Activated gamma-delta T cell (primary cell): ENCODE results near the gene PLAU.
"Not testable (repeated sequence)": the region's sequence is repeated elsewhere in the genome, so short reads cannot be mapped to it uniquely, and the experiment has no call there.

Source experiments
- DNase-seq: peaks from one replicate; lab custom pipeline; 2025; lab: John Stamatoyannopoulos, UW

PLAU gene

GRCh38 chr10:73950155-73950948 lies 39.4 kb downstream of the PLAU start:
- no peak for DNase-seq

- DNase-seq, result no peak
These were observed 42.7 kb downstream of the PLAU start for GRCh38 chr10:73953665-73954064.

GRCh38 chr10:73954737-73955136 lies 43.8 kb downstream of the PLAU start:
- no peak for DNase-seq

GRCh38 chr10:73955719-73956118 lies 44.8 kb downstream of the PLAU start:
- no peak for DNase-seq

- DNase-seq, result no peak
These were observed 45.8 kb downstream of the PLAU start for GRCh38 chr10:73956476-73957359.

GRCh38 chr10:73959484-73960243 lies 48.7 kb downstream of the PLAU start:
- no peak for DNase-seq

GRCh38 chr10:73962386-73962785 lies 51.5 kb downstream of the PLAU start:
- no peak for DNase-seq

GRCh38 chr10:73963533-73963932 lies 52.6 kb downstream of the PLAU start:
- DNase-seq, result not testable (repeated sequence)

- no peak for DNase-seq
These were observed 53.8 kb downstream of the PLAU start for GRCh38 chr10:73964743-73965142.

- not testable (repeated sequence) for DNase-seq
These were observed 54.4 kb downstream of the PLAU start for GRCh38 chr10:73965267-73965889.

GRCh38 chr10:73965890-73966768 lies 55.2 kb downstream of the PLAU start:
- no peak for DNase-seq

- no peak for DNase-seq
These were observed 56.1 kb downstream of the PLAU start for GRCh38 chr10:73967022-73967429.
